ENCODE data around the gene LMCD1.

Gene LMCD1

GRCh38 chr3:8538913-8539312, 37.3 kb downstream of the LMCD1 start:
- H3K4me3 ChIP-seq (ENCODE audit: low read depth, low read length) = no peak overlapping the region
- DNase-seq (ENCODE audit: low read depth) = peak; percentile 97
- TF ChIP-seq CTCF (conservative IDR thresholded peaks at IDR 0.05; ENCODE audit: low read depth, low read length) = no peak

- peak; percentile 65 for DNase-seq (ENCODE audit: low read depth)
- TF ChIP-seq CTCF (conservative IDR thresholded peaks at IDR 0.05; ENCODE audit: low read depth, low read length) = no peak
Observed at GRCh38 chr3:8539419-8539818, 37.8 kb downstream of the LMCD1 start.

GRCh38 chr3:8540456-8540855, 38.8 kb downstream of the LMCD1 start:
- TF ChIP-seq CTCF (conservative IDR thresholded peaks at IDR 0.05; ENCODE audit: low read depth, low read length) = no peak
- no peak for DNase-seq (ENCODE audit: low read depth)

More at GRCh38 chr3:8539419-8539818, 37.8 kb downstream of the LMCD1 start:
- no peak overlapping the region for H3K4me3 ChIP-seq (ENCODE audit: low read depth, low read length)

GRCh38 chr3:8541486-8541885, 39.9 kb downstream of the LMCD1 start:
- no peak for DNase-seq (ENCODE audit: low read depth)
- TF ChIP-seq CTCF (conservative IDR thresholded peaks at IDR 0.05; ENCODE audit: low read depth, low read length) = no peak
- H3K4me3 ChIP-seq (ENCODE audit: low read depth, low read length) = no peak overlapping the region

More at GRCh38 chr3:8540456-8540855, 38.8 kb downstream of the LMCD1 start:
- no peak overlapping the region for H3K4me3 ChIP-seq (ENCODE audit: low read depth, low read length)

GRCh38 chr3:8542190-8543135, 40.8 kb downstream of the LMCD1 start:
- no peak for TF ChIP-seq CTCF (conservative IDR thresholded peaks at IDR 0.05; ENCODE audit: low read depth, low read length)
- no peak for DNase-seq (ENCODE audit: low read depth)

DNA sequence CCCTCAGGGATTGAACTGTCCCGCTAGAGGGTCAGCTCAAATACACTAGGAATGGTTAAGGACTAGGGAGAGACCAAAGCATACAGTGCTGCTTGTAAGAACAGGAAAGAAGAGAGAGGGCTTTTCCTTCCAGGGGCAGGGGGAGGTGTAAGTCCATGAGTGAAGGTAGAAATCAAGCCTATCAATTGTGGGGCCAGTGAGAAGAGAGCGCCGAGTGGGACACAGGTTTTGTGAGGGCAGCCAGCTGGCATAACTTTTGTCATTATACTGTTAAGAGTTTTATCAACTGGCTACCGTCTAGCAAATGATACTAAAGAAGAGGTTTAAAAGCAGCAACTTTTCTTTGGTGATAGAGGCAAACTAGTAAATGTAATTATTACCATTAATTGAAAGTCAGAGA, 45.0 kb downstream of the LMCD1 start:
- DNase-seq (ENCODE audit: low read depth) = no peak
- H3K4me3 ChIP-seq (ENCODE audit: low read depth, low read length) = no peak overlapping the region
- TF ChIP-seq CTCF (conservative IDR thresholded peaks at IDR 0.05; ENCODE audit: low read depth, low read length) = no peak

More at GRCh38 chr3:8542190-8543135, 40.8 kb downstream of the LMCD1 start:
- H3K4me3 ChIP-seq (ENCODE audit: low read depth, low read length) = no peak overlapping the region
